Neural cell (in vitro differentiated cells): ENCODE data around the gene UBE2H. TPM values are rescaled to one million over a fixed set of nuclear protein-coding genes. Genes with fewer than 3 reads are reported as not detected.

Experiments
- H2AFZ ChIP-seq: fragments of 200-600, 300-800 bp; sonication (generic), shearing (Covaris generic); 2 replicates; pipeline ENCODE4 v1.6.0; 2014; ENCODE audit warnings: low read depth, mild to moderate bottlenecking, antibody characterized with exemption, low read length, moderate library complexity
- H3F3A ChIP-seq: fragments of 200-600 bp; shearing (Covaris generic); 2 replicates; pipeline ENCODE4 v1.6.1; 2016; ENCODE audit warnings: mild to moderate bottlenecking, moderate library complexity, mixed read lengths, antibody characterized with exemption, low read length; ENCODE audit not compliant: insufficient read depth, poor library complexity, severe bottlenecking
- H3K27ac ChIP-seq: fragments of 200-600, 300-800 bp; sonication (generic), shearing (Covaris generic); 2 replicates; pipeline ENCODE4 v1.5.1; 2014; ENCODE audit warnings: mild to moderate bottlenecking, low read length, moderate library complexity
- H3K27me3 ChIP-seq: fragments of 300-800, 200-600 bp; sonication (generic), shearing (Covaris generic); 2 replicates; pipeline ENCODE4 v1.6.0; 2014; ENCODE audit warnings: mild to moderate bottlenecking, low read depth, low read length, moderate library complexity; ENCODE audit not compliant: insufficient read depth
- H3K36me3 ChIP-seq: fragments of 300-800, 200-600 bp; sonication (generic), shearing (Covaris generic); 2 replicates; pipeline ENCODE4 v1.5.1; 2014; ENCODE audit warnings: mild to moderate bottlenecking, antibody characterized with exemption, low read length, moderate library complexity; ENCODE audit not compliant: insufficient read depth
- H3K4me2 ChIP-seq: fragments of 300-800, 200-600 bp; sonication (generic), shearing (Covaris generic); 2 replicates; pipeline ENCODE4 v1.6.0; 2014; ENCODE audit warnings: mild to moderate bottlenecking, low read length
- H3K4me3 ChIP-seq: fragments of 300-800, 200-600 bp; sonication (generic), shearing (Covaris generic); 2 replicates; pipeline ENCODE4 v1.5.1; 2014; ENCODE audit warnings: mild to moderate bottlenecking, low read length, moderate library complexity
- H3K79me2 ChIP-seq: fragments of 200-600 bp; shearing (Covaris generic); replicated peaks from 2 replicates; pipeline ENCODE4 v1.6.0; 2014; ENCODE audit warnings: mild to moderate bottlenecking, low read length, moderate library complexity; ENCODE audit not compliant: insufficient read depth
- H3K9ac ChIP-seq: fragments of 300-800, 200-600 bp; sonication (generic), shearing (Covaris generic); 2 replicates; pipeline ENCODE4 v1.6.1; 2016; ENCODE audit warnings: mild to moderate bottlenecking, low read length, mixed read lengths
- H3K9me2 ChIP-seq: fragments of 200-600 bp; shearing (Covaris generic); 2 replicates; pipeline ENCODE4 v1.6.1; 2016; ENCODE audit warnings: mild to moderate bottlenecking, low read length, mixed read lengths; ENCODE audit not compliant: insufficient read depth
- H3K9me3 ChIP-seq: fragments of 200-600, 300-800 bp; sonication (generic), shearing (Covaris generic); 2 replicates; pipeline ENCODE4 v1.6.1; 2016; ENCODE audit warnings: mild to moderate bottlenecking, mixed run types, low read length, moderate library complexity, mixed read lengths
- H4K20me1 ChIP-seq: fragments of 200-600 bp; shearing (Covaris generic); 2 replicates; pipeline ENCODE4 v1.6.1; 2016; ENCODE audit warnings: mild to moderate bottlenecking, mixed run types; ENCODE audit not compliant: insufficient read depth
- CTCF ChIP-seq: fragments of 450-650 bp; IDR thresholded peaks from 2 replicates; pipeline ENCODE4 v1.5.1; 2014; ENCODE audit warnings: antibody characterized with exemption, mild to moderate bottlenecking, moderate library complexity; ENCODE audit not compliant: poor library complexity, severe bottlenecking
- EP300 ChIP-seq: fragments of 450-650 bp; conservative IDR thresholded peaks from 2 replicates; pipeline ENCODE4 v1.6.1; 2014; ENCODE audit warnings: antibody characterized with exemption, mild to moderate bottlenecking, moderate library complexity; ENCODE audit not compliant: poor library complexity, severe bottlenecking
- EZH2 ChIP-seq: fragments of 200-600, 300-800 bp; shearing (Covaris generic), sonication (generic); IDR thresholded peaks from 2 replicates; pipeline ENCODE4 v1.6.1; 2014; ENCODE audit warnings: antibody characterized with exemption, low read length, borderline replicate concordance, mild to moderate bottlenecking; ENCODE audit not compliant: insufficient read depth, poor library complexity, severe bottlenecking
- MXI1 ChIP-seq: fragments of 450-650 bp; conservative IDR thresholded peaks from 2 replicates; pipeline ENCODE4 v1.6.1; 2014; ENCODE audit warnings: antibody characterized with exemption, mild to moderate bottlenecking; ENCODE audit not compliant: poor library complexity, severe bottlenecking
- POLR2AphosphoS5 ChIP-seq: IDR thresholded peaks from 2 replicates; pipeline ENCODE4 v1.6.1; 2012
- RAD21 ChIP-seq: fragments of 450-650 bp; conservative IDR thresholded peaks from 2 replicates; pipeline ENCODE4 v1.6.1; 2014; ENCODE audit warnings: antibody characterized with exemption, mild to moderate bottlenecking, moderate library complexity
- SMC3 ChIP-seq: fragments of 450-650 bp; conservative IDR thresholded peaks from 2 replicates; pipeline ENCODE4 v1.6.1; 2014; ENCODE audit warnings: antibody characterized with exemption, mild to moderate bottlenecking, moderate library complexity; ENCODE audit not compliant: poor library complexity
- TAF1 ChIP-seq: IDR thresholded peaks from 2 replicates; pipeline ENCODE4 v1.6.1; 2012; ENCODE audit warnings: low read depth
- polyA plus RNA-seq: library from polyadenylated mRNA; depleted of rRNA; stranded (reverse); fragments of >200 nt; gene quantifications from 2 replicates; pipeline ENCODE4 v1.2.3, GENCODE V29; 2014
- TF ChIP-seq, protein P1 (sequence below): IDR thresholded peaks from 2 replicates; pipeline ENCODE4 v1.6.1; 2012; ENCODE audit warnings: borderline replicate concordance

UBE2H gene
- polyA plus RNA-seq, 1 donor from 2014 or later, result 96.1 TPM

- no peak overlapping the region for H2AFZ ChIP-seq
- no peaks in the 10 kb centered on the region for H3K27me3 ChIP-seq
- H3K79me2 ChIP-seq, result no peaks in the 10 kb centered on the region
- no peak overlapping the region for H3K4me3 ChIP-seq
- H4K20me1 ChIP-seq, result no peaks in the 10 kb centered on the region
- H3K27ac ChIP-seq, result no peak overlapping the region
- no peaks in the 10 kb centered on the region for H3K9me2 ChIP-seq
- H3F3A ChIP-seq, result no peaks in the 10 kb centered on the region
- H3K9ac ChIP-seq, result no peak overlapping the region
- no peak for TF ChIP-seq SMC3
- TF ChIP-seq MXI1, result no peak
- no peak for TF ChIP-seq POLR2AphosphoS5
- H3K36me3 ChIP-seq, result no peaks in the 10 kb centered on the region
- H3K4me2 ChIP-seq, result no peak overlapping the region
- H3K9me3 ChIP-seq, result no peaks in the 10 kb centered on the region
Measured at GRCh38 chr7:129793506-129794310, 159.1 kb downstream of the UBE2H start.

- Histone ChIP-seq H3K27me3 (peaks cover under 1% of the 10 kb centered on the region), H2AFZ (no peak overlapping the region), H3K4me3 (no peak overlapping the region), H3K4me2 (no peak overlapping the region), H3K9me2 (no peaks in the 10 kb centered on the region), H3K36me3 (no peaks in the 10 kb centered on the region), H3K27ac (no peak overlapping the region), H3K9ac (no peak overlapping the region), H3F3A (no peaks in the 10 kb centered on the region), H3K79me2 (no peaks in the 10 kb centered on the region), H4K20me1 (no peaks in the 10 kb centered on the region), H3K9me3 (no peaks in the 10 kb centered on the region)
- TF ChIP-seq EP300 (no peak), SMC3 (no peak), POLR2AphosphoS5 (no peak), MXI1 (no peak), RAD21 (no peak), CTCF (no peak), TAF1 (no peak), EZH2 (no peak)
- TF ChIP-seq, protein P1, sequence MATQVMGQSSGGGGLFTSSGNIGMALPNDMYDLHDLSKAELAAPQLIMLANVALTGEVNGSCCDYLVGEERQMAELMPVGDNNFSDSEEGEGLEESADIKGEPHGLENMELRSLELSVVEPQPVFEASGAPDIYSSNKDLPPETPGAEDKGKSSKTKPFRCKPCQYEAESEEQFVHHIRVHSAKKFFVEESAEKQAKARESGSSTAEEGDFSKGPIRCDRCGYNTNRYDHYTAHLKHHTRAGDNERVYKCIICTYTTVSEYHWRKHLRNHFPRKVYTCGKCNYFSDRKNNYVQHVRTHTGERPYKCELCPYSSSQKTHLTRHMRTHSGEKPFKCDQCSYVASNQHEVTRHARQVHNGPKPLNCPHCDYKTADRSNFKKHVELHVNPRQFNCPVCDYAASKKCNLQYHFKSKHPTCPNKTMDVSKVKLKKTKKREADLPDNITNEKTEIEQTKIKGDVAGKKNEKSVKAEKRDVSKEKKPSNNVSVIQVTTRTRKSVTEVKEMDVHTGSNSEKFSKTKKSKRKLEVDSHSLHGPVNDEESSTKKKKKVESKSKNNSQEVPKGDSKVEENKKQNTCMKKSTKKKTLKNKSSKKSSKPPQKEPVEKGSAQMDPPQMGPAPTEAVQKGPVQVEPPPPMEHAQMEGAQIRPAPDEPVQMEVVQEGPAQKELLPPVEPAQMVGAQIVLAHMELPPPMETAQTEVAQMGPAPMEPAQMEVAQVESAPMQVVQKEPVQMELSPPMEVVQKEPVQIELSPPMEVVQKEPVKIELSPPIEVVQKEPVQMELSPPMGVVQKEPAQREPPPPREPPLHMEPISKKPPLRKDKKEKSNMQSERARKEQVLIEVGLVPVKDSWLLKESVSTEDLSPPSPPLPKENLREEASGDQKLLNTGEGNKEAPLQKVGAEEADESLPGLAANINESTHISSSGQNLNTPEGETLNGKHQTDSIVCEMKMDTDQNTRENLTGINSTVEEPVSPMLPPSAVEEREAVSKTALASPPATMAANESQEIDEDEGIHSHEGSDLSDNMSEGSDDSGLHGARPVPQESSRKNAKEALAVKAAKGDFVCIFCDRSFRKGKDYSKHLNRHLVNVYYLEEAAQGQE, result no peak
Measured at GRCh38 chr7:129792721-129793120, 160.0 kb downstream of the UBE2H start.
